ENCODE measurements around the gene SKOR1. TPM values are rescaled to one million over a fixed set of nuclear protein-coding genes. Genes with fewer than 3 reads are reported as not detected.

SKOR1 gene
- total RNA-seq, 1 experiment from 2014 or later = 0.81 TPM

- Histone ChIP-seq H3K27me3 (ENCODE audit: insufficient read depth, low read length) (no peaks in the 10 kb centered on the region), H3K4me2 (ENCODE audit: low read length) (peak overlapping the region; percentile 98), H3K4me3 (replicated peaks in 1 of 2; ENCODE audit: low read depth in 1 of 2, low read length in 2 of 2) (peak overlapping the region; percentile 59 to 72), H3K27ac (ENCODE audit: low read depth, low read length) (peak overlapping the region; percentile 47; the same call in 1 of the 2 replicates), H3K9ac (ENCODE audit: low read length) (peak overlapping the region; percentile 80), H3K79me2 (ENCODE audit: insufficient read depth, low read length) (no peaks in the 10 kb centered on the region), H2AFZ (ENCODE audit: low read depth, low read length, poor library complexity, severe bottlenecking) (peak overlapping the region; percentile 57), H3K36me3 (ENCODE audit: control insufficient read depth in 1 of 2, insufficient read depth in 2 of 2, low read length in 2 of 2) (no peaks in the 10 kb centered on the region), H4K20me1 (ENCODE audit: insufficient read depth) (no peaks in the 10 kb centered on the region), H3K9me2 (ENCODE audit: insufficient read depth) (no peaks in the 10 kb centered on the region), H3K4me1 (ENCODE audit: control insufficient read depth in 1 of 2, insufficient read depth in 2 of 2, low read length in 2 of 2) (peaks cover 5 to 33% of the 10 kb centered on the region in 2 experiments; a peak in 3 of 4 replicates), H3K9me3 (ENCODE audit: control insufficient read depth in 1 of 2, insufficient read depth in 1 of 2, low read depth in 1 of 2, low read length in 2 of 2) (no peaks in the 10 kb centered on the region)
- POLR2A ChIA-PET = no interaction called here
- DNase-seq (ENCODE audit: low read depth, low spot score) = no peak
- TSS peak; percentile 85 for BruUV-seq (replicated peaks)
- RAD21 ChIA-PET (ENCODE audit: low non-redundant PET in 1 of 2, low total read pairs in 2 of 2, uncharacterized antibody in 2 of 2, unreplicated experiment in 2 of 2) = no interaction called here
- TF ChIP-seq EGR1 (IDR thresholded peaks at IDR 0.05; ENCODE audit: low read depth) = no peak
- no peak for TF ChIP-seq TCF7L2 (IDR thresholded peaks at IDR 0.05; ENCODE audit: borderline replicate concordance, extremely low read depth, insufficient read depth, insufficient read length)
- TF ChIP-seq EZH2 (IDR thresholded peaks at IDR 0.05) = no peak
- no peak for TF ChIP-seq ZBTB33 (IDR thresholded peaks at IDR 0.05; ENCODE audit: extremely low read depth, insufficient replicate concordance, low read length)
- TF ChIP-seq ATF3 (IDR thresholded peaks at IDR 0.05) = no peak
- no peak for TF ChIP-seq FOSL1 (IDR thresholded peaks at IDR 0.05; ENCODE audit: low read depth)
- TF ChIP-seq SIN3A (IDR thresholded peaks at IDR 0.05; ENCODE audit: low read depth) = no peak
- TF ChIP-seq CBX3 (IDR thresholded peaks at IDR 0.05; ENCODE audit: low read depth) = no peak
- no peak for TF ChIP-seq CEBPB (IDR thresholded peaks at IDR 0.05; ENCODE audit: low read depth)
- TF ChIP-seq EZH2phosphoT487 (IDR thresholded peaks at IDR 0.05; ENCODE audit: borderline replicate concordance) = no peak
- TF ChIP-seq JUND (IDR thresholded peaks at IDR 0.05) = no peak
- no peak for TF ChIP-seq CTCF (IDR thresholded peaks at IDR 0.05 in 2 of 3, conservative IDR thresholded peaks at IDR 0.05 in 1 of 3; ENCODE audit: borderline replicate concordance in 1 of 3, insufficient read depth in 1 of 3, low read depth in 2 of 3, low read length in 2 of 3)
- TF ChIP-seq POLR2AphosphoS5 (IDR thresholded peaks at IDR 0.05; ENCODE audit: low read depth, low read length) = no peak
- TF ChIP-seq POLR2A (IDR thresholded peaks at IDR 0.05; ENCODE audit: borderline replicate concordance, extremely low read depth, insufficient read depth, insufficient read length) = no peak
- no peak for TF ChIP-seq REST (IDR thresholded peaks at IDR 0.05; ENCODE audit: low read depth)
- TF ChIP-seq YY1 (IDR thresholded peaks at IDR 0.05; ENCODE audit: extremely low read depth, insufficient replicate concordance, low read depth, low read length) = no peak
- CTCF ChIA-PET = no interaction called here
- ATAC-seq = no peak
- intact Hi-C loops (cut with micrococcal nuclease) = no loop called here
Observed at GRCh38 chr15:67840749-67841512, 15.6 kb downstream of the SKOR1 start.

Measured in HCT116 (cell line).